Fibroblast of lung (primary cell): ENCODE results near the gene XPC. TPM values are rescaled to one million over a fixed set of nuclear protein-coding genes. Genes with fewer than 3 reads are reported as not detected.

Source experiments
- DNase-seq, 2 donors: peaks; one replicate each; pipeline versions ENCODE4 v3.0.0 to v3.0.0-alpha.2; 2010; ENCODE audit warnings: low read depth in 2 of 2
- H2AFZ ChIP-seq: 2 replicates; pipeline ENCODE4 v1.5.1; 2012; ENCODE audit warnings: low read length, control low read depth, inconsistent platforms
- H3K27ac ChIP-seq: 2 replicates; pipeline ENCODE4 v1.5.1; 2011; ENCODE audit warnings: low read length, control low read depth; ENCODE audit not compliant: insufficient read depth
- H3K27me3 ChIP-seq: 2 replicates; pipeline ENCODE4 v1.5.1; 2011; ENCODE audit warnings: mild to moderate bottlenecking, low read length; ENCODE audit not compliant: control insufficient read depth, insufficient read depth
- H3K36me3 ChIP-seq: 2 replicates; pipeline ENCODE4 v1.5.1; 2011; ENCODE audit warnings: low read length; ENCODE audit not compliant: control insufficient read depth, insufficient read depth
- H3K4me1 ChIP-seq: 2 replicates; pipeline ENCODE4 v1.5.1; 2011; ENCODE audit warnings: low read length; ENCODE audit not compliant: control insufficient read depth, insufficient read depth; ENCODE audit errors: extremely low read depth
- H3K4me2 ChIP-seq: 2 replicates; pipeline ENCODE4 v1.5.1; 2011; ENCODE audit warnings: low read length, control low read depth; ENCODE audit not compliant: insufficient read depth; ENCODE audit errors: extremely low read depth
- H3K4me3 ChIP-seq, 4 experiments: fragments of 200-600 bp in 1 of 4; sonication (generic) in 1 of 4; replicated peaks in 1 of 4; 2 replicates each; pipeline ENCODE4 v1.5.1; 2011 to 2016; ENCODE audit warnings: low read length in 4 of 4, low read depth in 3 of 4, mild to moderate bottlenecking in 3 of 4, control low read depth in 2 of 4, inconsistent platforms in 1 of 4, mixed read lengths in 1 of 4; ENCODE audit not compliant: insufficient read depth in 1 of 4; ENCODE audit errors: control extremely low read depth in 1 of 4
- H3K79me2 ChIP-seq: 2 replicates; pipeline ENCODE4 v1.5.1; 2012; ENCODE audit warnings: mild to moderate bottlenecking, low read length, inconsistent platforms; ENCODE audit not compliant: control insufficient read depth, insufficient read depth
- H3K9ac ChIP-seq: 2 replicates; pipeline ENCODE4 v1.5.1; 2011; ENCODE audit warnings: mild to moderate bottlenecking, low read length, control low read depth; ENCODE audit not compliant: insufficient read depth
- H3K9me3 ChIP-seq: 2 replicates; pipeline ENCODE4 v1.5.1; 2012; ENCODE audit warnings: low read depth, low read length; ENCODE audit not compliant: control insufficient read depth, insufficient read depth
- H4K20me1 ChIP-seq: 2 replicates; pipeline ENCODE4 v1.5.1; 2011; ENCODE audit warnings: low read length; ENCODE audit not compliant: control insufficient read depth, insufficient read depth; ENCODE audit errors: extremely low read depth
- EZH2 ChIP-seq: IDR thresholded peaks from 2 replicates; pipeline ENCODE4 v1.5.1; 2012; ENCODE audit warnings: low read length, control low read depth, mild to moderate bottlenecking; ENCODE audit errors: missing control alignments
- polyA plus RNA-seq, 2 donors: library from polyadenylated mRNA; depleted of rRNA in 1 of 2; stranded (reverse) in 1 of 2; unstranded in 1 of 2; fragments of >200 nt; gene quantifications; 2 replicates each; pipeline ENCODE4 v1.2.1, GENCODE V29; 2011 to 2012; ENCODE audit warnings: missing spikeins in 1 of 2
- total RNA-seq: library from RNA; depleted of rRNA; stranded (reverse); fragments of >200 nt; gene quantifications from 2 replicates; pipeline ENCODE4 v1.2.1, GENCODE V29; 2014
- TF ChIP-seq, protein P1 (sequence below), 2 donors: IDR thresholded peaks in 1 of 2; conservative IDR thresholded peaks in 1 of 2; 1 replicate in 1 of 2; 2 replicates in 1 of 2; pipeline ENCODE4 v1.5.1; 2011 to 2012; ENCODE audit warnings: low read length in 2 of 2, control low read depth in 1 of 2, inconsistent platforms in 1 of 2, low read depth in 1 of 2, mild to moderate bottlenecking in 1 of 2

XPC gene
- total and polyA plus RNA-seq, 2 donors (not counting 1 experiment from before 2014, with no cell fraction given), result 18.4 to 95.6 TPM

DNA sequence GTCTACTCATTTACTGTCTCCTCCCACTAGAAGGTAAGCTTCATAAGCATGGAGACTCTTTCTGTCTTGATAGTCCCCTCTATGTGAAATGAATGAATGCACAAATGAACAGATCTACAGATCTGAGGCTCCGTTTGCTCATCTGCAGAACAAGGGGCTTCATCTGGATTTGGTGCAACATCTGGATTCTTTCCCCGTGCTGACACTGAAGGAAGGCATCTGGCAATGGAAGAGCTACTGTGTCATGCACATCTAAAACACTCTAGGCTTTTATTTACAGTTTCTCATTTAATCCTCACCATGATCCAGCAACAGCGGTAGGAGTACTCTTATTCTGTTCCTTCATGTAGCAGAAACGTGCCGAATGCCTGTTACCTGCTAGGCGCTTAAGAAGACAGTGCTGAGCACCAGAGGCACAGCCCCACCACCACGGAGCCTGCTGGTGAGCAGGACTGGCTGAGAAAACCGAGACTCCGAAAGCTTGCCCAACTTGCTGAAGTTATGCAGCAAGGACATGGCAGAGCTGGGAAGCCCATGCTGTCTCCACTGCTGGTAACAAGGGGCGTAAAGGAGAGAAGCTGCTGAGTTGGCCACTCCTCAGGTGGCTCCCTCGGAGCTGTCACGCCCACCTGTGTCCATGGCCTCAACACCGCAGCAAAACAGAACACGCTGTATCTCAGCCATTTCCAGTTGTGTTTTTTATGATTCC is 31.3 kb upstream of the XPC start:
- Histone ChIP-seq H3K9ac (no peak overlapping the region), H4K20me1 (no peaks in the 10 kb centered on the region), H3K4me3 (no peak overlapping the region), H3K36me3 (no peaks in the 10 kb centered on the region), H2AFZ (no peak overlapping the region), H3K4me2 (no peak overlapping the region), H3K4me1 (peaks cover 8% of the 10 kb centered on the region), H3K27ac (no peak overlapping the region), H3K9me3 (no peaks in the 10 kb centered on the region), H3K27me3 (no peaks in the 10 kb centered on the region), H3K79me2 (no peaks in the 10 kb centered on the region)
- peak in 1 of 2 donors; percentile 53 for DNase-seq
- TF ChIP-seq EZH2, result no peak
- TF ChIP-seq, protein P1, sequence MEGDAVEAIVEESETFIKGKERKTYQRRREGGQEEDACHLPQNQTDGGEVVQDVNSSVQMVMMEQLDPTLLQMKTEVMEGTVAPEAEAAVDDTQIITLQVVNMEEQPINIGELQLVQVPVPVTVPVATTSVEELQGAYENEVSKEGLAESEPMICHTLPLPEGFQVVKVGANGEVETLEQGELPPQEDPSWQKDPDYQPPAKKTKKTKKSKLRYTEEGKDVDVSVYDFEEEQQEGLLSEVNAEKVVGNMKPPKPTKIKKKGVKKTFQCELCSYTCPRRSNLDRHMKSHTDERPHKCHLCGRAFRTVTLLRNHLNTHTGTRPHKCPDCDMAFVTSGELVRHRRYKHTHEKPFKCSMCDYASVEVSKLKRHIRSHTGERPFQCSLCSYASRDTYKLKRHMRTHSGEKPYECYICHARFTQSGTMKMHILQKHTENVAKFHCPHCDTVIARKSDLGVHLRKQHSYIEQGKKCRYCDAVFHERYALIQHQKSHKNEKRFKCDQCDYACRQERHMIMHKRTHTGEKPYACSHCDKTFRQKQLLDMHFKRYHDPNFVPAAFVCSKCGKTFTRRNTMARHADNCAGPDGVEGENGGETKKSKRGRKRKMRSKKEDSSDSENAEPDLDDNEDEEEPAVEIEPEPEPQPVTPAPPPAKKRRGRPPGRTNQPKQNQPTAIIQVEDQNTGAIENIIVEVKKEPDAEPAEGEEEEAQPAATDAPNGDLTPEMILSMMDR (conservative IDR thresholded peaks at IDR 0.05 in 1 of 2, IDR thresholded peaks at IDR 0.05 in 1 of 2; ENCODE audit: low read depth in 1 of 2, low read length in 2 of 2), result no peak

DNA sequence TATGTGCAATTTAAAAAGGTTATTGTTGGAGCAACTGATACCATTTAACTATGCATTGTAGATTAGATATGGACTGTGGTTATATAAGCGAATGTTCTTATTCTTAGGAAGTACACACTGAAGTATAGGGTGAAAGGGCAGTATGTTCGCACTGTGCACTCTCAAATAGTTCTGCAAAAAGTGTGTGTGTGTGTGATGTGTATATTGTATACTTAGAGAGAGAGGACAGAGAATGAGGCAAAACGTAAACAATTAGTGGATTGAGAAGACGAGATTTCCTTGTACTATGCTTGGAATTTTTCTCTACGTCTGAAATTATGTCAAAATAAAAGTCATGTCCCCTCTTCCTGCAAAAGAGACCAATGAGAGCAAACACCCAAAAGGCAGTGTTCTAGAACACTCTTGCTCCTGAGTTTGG is 30.6 kb upstream of the XPC start:
- Histone ChIP-seq H3K4me3 (no peak overlapping the region), H3K36me3 (no peaks in the 10 kb centered on the region), H2AFZ (no peak overlapping the region), H3K27me3 (no peaks in the 10 kb centered on the region), H3K4me2 (no peak overlapping the region), H3K9me3 (no peaks in the 10 kb centered on the region), H3K4me1 (peaks cover 11% of the 10 kb centered on the region), H4K20me1 (no peaks in the 10 kb centered on the region), H3K9ac (no peak overlapping the region), H3K79me2 (no peaks in the 10 kb centered on the region), H3K27ac (no peak overlapping the region)
- TF ChIP-seq EZH2, result no peak
- TF ChIP-seq, protein P1 (conservative IDR thresholded peaks at IDR 0.05 in 1 of 2, IDR thresholded peaks at IDR 0.05 in 1 of 2; ENCODE audit: low read depth in 1 of 2, low read length in 2 of 2), result no peak
- DNase-seq, result peak; percentile 40 to 85

DNA sequence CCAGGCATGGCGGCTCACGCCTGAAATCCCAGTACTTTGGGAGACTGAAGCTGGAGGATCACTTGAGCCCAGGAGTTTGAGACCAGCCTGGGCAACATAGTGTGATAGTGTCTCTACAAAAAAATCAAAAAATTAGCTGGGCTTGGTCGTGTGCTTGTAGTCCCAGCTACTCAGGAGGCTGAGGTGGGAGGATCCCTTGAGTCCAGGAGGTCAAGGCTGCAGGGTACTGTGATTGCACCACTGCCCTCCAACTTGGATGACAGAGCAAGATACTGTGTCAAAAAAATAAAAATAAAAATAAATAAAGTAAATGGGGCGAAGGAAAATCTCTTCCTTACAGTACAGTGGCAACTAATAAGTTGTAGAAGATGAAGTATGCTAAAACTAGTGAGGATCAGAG is 29.8 kb upstream of the XPC start:
- Histone ChIP-seq H3K27me3 (no peaks in the 10 kb centered on the region), H3K27ac (no peak overlapping the region), H2AFZ (no peak overlapping the region), H3K4me3 (no peak overlapping the region), H4K20me1 (no peaks in the 10 kb centered on the region), H3K4me2 (no peak overlapping the region), H3K36me3 (no peaks in the 10 kb centered on the region), H3K9me3 (no peaks in the 10 kb centered on the region), H3K9ac (no peak overlapping the region), H3K79me2 (no peaks in the 10 kb centered on the region), H3K4me1 (peaks cover 16% of the 10 kb centered on the region)
- DNase-seq, result no peak
- TF ChIP-seq EZH2, result no peak
- TF ChIP-seq, protein P1 (conservative IDR thresholded peaks at IDR 0.05 in 1 of 2, IDR thresholded peaks at IDR 0.05 in 1 of 2; ENCODE audit: low read depth in 1 of 2, low read length in 2 of 2), result no peak
